ACHN (cell line): Measurements from ENCODE around the gene MGAM2.

Source experiments
- DNase-seq: peaks from one replicate; pipeline ENCODE4 v3.0.0-alpha.2; 2015
- in situ Hi-C: cut with HindIII; loops from 2 replicates; pipeline ENCODE4 v1.10.0; 2017; ENCODE audit warnings: low sequenced_read_pairs, low pct_ligation_motif_present, low pct_unique_long_range_greater_than_20kb

Gene MGAM2

GRCh38 chr7:142240546-142240945, 129.0 kb downstream of the MGAM2 start:
- no peak for DNase-seq
- in situ Hi-C loops: no loop called here

GRCh38 chr7:142243823-142244222, 132.3 kb downstream of the MGAM2 start:
- in situ Hi-C loops: no loop called here
- DNase-seq: no peak

GRCh38 chr7:142248166-142249160, 136.9 kb downstream of the MGAM2 start:
- no peak for DNase-seq
- in situ Hi-C loops: no loop called here

- no peak for DNase-seq
- in situ Hi-C loops: no loop called here
Observed at GRCh38 chr7:142249918-142250317, 138.4 kb downstream of the MGAM2 start.

GRCh38 chr7:142250705-142251104, 139.2 kb downstream of the MGAM2 start:
- in situ Hi-C loops: no loop called here
- DNase-seq: peak; percentile 20

- in situ Hi-C loops: no loop called here
- DNase-seq: no peak
Observed at GRCh38 chr7:142257958-142258357, 146.4 kb downstream of the MGAM2 start, which contains the start of gene PRSS58. Gene PRSS58, minus strand, starts transcription at chr7:142258058. Its CDS starts 351 bp downstream, at chr7:142257707.

- in situ Hi-C loops: no loop called here
- peak; percentile 8 for DNase-seq
Observed at GRCh38 chr7:142263598-142264380, 152.3 kb downstream of the MGAM2 start.
